IMR-90 (cell line): ENCODE data around the gene ANXA7. TPM values are rescaled to one million over a fixed set of nuclear protein-coding genes. Genes with fewer than 3 reads are reported as not detected.
A peak's percentile ranks its signal among the peaks of the same experiment; 100 is the strongest.

ENCODE experiments used
- ATAC-seq: fragments of 200-7000 bp; cut with Tn5 transposase; 2 replicates; pipeline ENCODE4 v1.9.1; 2020; ENCODE audit warnings: low read depth, mild to moderate bottlenecking, moderate library complexity
- BruUV-seq: library from RNA; stranded (reverse); fragments of 400-500 nt; replicated peaks from 2 replicates; lab custom pipeline; 2021; lab: Mats Ljungman, UMichigan
- CTCF ChIA-PET: fragments of 300-600 bp; formaldehyde crosslinking; extraction: SDS; loops from one replicate; lab custom pipeline; 2021; ENCODE audit warnings: antibody characterized with exemption; lab: Yijun Ruan, JAX
- POLR2A ChIA-PET: fragments of 300-600 bp; sonication (Branson Sonifier 250); formaldehyde crosslinking; loops from one replicate; lab custom pipeline; 2022; ENCODE audit warnings: antibody characterized with exemption; ENCODE audit not compliant: unreplicated experiment; lab: Charles Lee
- DNase-seq: peaks from one replicate; pipeline ENCODE4 v3.0.0; 2013
- H2AFZ ChIP-seq: replicated peaks from 2 replicates; pipeline ENCODE3; 2013; ENCODE audit warnings: low read length, mild to moderate bottlenecking; ENCODE audit not compliant: poor library complexity
- H2AK5ac ChIP-seq: 2 replicates; pipeline ENCODE4 v1.6.1; 2013; ENCODE audit warnings: low read depth, low read length, inconsistent platforms
- H2AK9ac ChIP-seq: replicated peaks from 2 replicates; pipeline ENCODE3; 2013; ENCODE audit warnings: mild to moderate bottlenecking, low read depth, low read length, moderate library complexity; ENCODE audit not compliant: poor library complexity
- H2BK120ac ChIP-seq: 2 replicates; pipeline ENCODE4 v1.6.1; 2013; ENCODE audit warnings: low read depth, low read length, inconsistent platforms
- H2BK15ac ChIP-seq: 3 replicates; pipeline ENCODE4 v1.6.1; 2013; ENCODE audit warnings: low read depth, low read length, inconsistent platforms
- H2BK20ac ChIP-seq: 2 replicates; pipeline ENCODE4 v1.6.1; 2013; ENCODE audit warnings: low read depth, mild to moderate bottlenecking, inconsistent platforms, low read length, moderate library complexity
- H2BK5ac ChIP-seq: 2 replicates; pipeline ENCODE4 v1.6.1; 2013; ENCODE audit warnings: mild to moderate bottlenecking, low read depth, low read length, inconsistent platforms; ENCODE audit not compliant: poor library complexity, severe bottlenecking
- H3K14ac ChIP-seq: replicated peaks from 2 replicates; pipeline ENCODE4 v1.6.1; 2013; ENCODE audit warnings: low read depth, low read length, inconsistent platforms
- H3K18ac ChIP-seq: 2 replicates; pipeline ENCODE4 v1.6.1; 2013; ENCODE audit warnings: low read depth, low read length, control low read depth
- H3K23ac ChIP-seq: 2 replicates; pipeline ENCODE4 v1.6.1; 2013; ENCODE audit warnings: low read depth, low read length, inconsistent platforms
- H3K27ac ChIP-seq: 2 replicates; pipeline ENCODE4 v1.5.1; 2013; ENCODE audit warnings: mild to moderate bottlenecking, control low read depth, low read length; ENCODE audit not compliant: insufficient read depth
- H3K27me3 ChIP-seq: 2 replicates; pipeline ENCODE4 v1.6.1; 2013; ENCODE audit warnings: low read length; ENCODE audit not compliant: control insufficient read depth, insufficient read depth
- H3K36me3 ChIP-seq: 2 replicates; pipeline ENCODE4 v1.6.1; 2013; ENCODE audit warnings: low read length, mixed read lengths; ENCODE audit not compliant: control insufficient read depth, insufficient read depth
- H3K4ac ChIP-seq: 2 replicates; pipeline ENCODE4 v1.6.1; 2013; ENCODE audit warnings: low read depth, low read length, inconsistent platforms
- H3K4me1 ChIP-seq: 2 replicates; pipeline ENCODE4 v1.6.1; 2013; ENCODE audit warnings: low read length, mixed read lengths; ENCODE audit not compliant: control insufficient read depth, insufficient read depth
- H3K4me2 ChIP-seq: 2 replicates; pipeline ENCODE4 v1.6.1; 2013; ENCODE audit warnings: low read depth, mild to moderate bottlenecking, control low read depth, low read length, moderate library complexity
- H3K4me3 ChIP-seq: 2 replicates; pipeline ENCODE4 v1.5.1; 2013; ENCODE audit warnings: low read depth, mild to moderate bottlenecking, control low read depth, low read length, moderate library complexity; ENCODE audit not compliant: insufficient read depth
- H3K56ac ChIP-seq: 2 replicates; pipeline ENCODE4 v1.6.1; 2013; ENCODE audit warnings: low read length, inconsistent platforms; ENCODE audit not compliant: insufficient read depth; ENCODE audit errors: extremely low read depth
- H3K79me1 ChIP-seq, 2 experiments: 2 replicates each; pipeline ENCODE4 v1.6.1; 2013; ENCODE audit warnings: low read length in 2 of 2, inconsistent platforms in 1 of 2, low read depth in 1 of 2
- H3K9ac ChIP-seq: 2 replicates; pipeline ENCODE4 v1.6.1; 2013; ENCODE audit warnings: low read depth, low read length, control low read depth
- H3K9me1 ChIP-seq: 2 replicates; pipeline ENCODE4 v1.6.1; 2013; ENCODE audit warnings: low read length, inconsistent platforms; ENCODE audit not compliant: insufficient read depth
- H3K9me3 ChIP-seq: 2 replicates; pipeline ENCODE4 v1.6.1; 2013; ENCODE audit warnings: low read length; ENCODE audit not compliant: control insufficient read depth, insufficient read depth
- H4K20me1 ChIP-seq: 2 replicates; pipeline ENCODE4 v1.6.1; 2013; ENCODE audit warnings: low read length, inconsistent platforms; ENCODE audit not compliant: insufficient read depth
- H4K5ac ChIP-seq: 2 replicates; pipeline ENCODE4 v1.6.1; 2013; ENCODE audit warnings: mild to moderate bottlenecking, low read depth, low read length, control low read depth
- H4K8ac ChIP-seq, 2 experiments: 2 replicates each; pipeline ENCODE4 v1.6.1; 2013; ENCODE audit warnings: low read depth in 2 of 2, low read length in 2 of 2, control low read depth in 1 of 2, inconsistent platforms in 1 of 2
- H4K91ac ChIP-seq: 2 replicates; pipeline ENCODE4 v1.6.1; 2013; ENCODE audit warnings: low read depth, low read length, inconsistent platforms; ENCODE audit not compliant: insufficient read depth
- BHLHE40 ChIP-seq: fragments of 150-350 bp; IDR thresholded peaks from 2 replicates; pipeline ENCODE4 v1.6.1; 2016; ENCODE audit warnings: mild to moderate bottlenecking, low read depth, low read length
- FOS ChIP-seq: fragments of 150-350 bp; IDR thresholded peaks from 2 replicates; pipeline ENCODE4 v1.6.1; 2016; ENCODE audit warnings: low read depth, low read length
- MAFK ChIP-seq: IDR thresholded peaks from 2 replicates; pipeline ENCODE4 v1.6.1; 2012; ENCODE audit warnings: low read depth, low read length, improper control_type of control experiment
- MXI1 ChIP-seq: IDR thresholded peaks from 2 replicates; pipeline ENCODE4 v1.6.1; 2012; ENCODE audit warnings: low read depth, mild to moderate bottlenecking, low read length, moderate library complexity, borderline replicate concordance
- NFE2L2 ChIP-seq: fragments of 150-350 bp; IDR thresholded peaks from 2 replicates; pipeline ENCODE4 v1.6.1; 2016; ENCODE audit warnings: low read depth, mild to moderate bottlenecking, low read length
- POLR2A ChIP-seq: IDR thresholded peaks from 2 replicates; pipeline ENCODE4 v1.6.1; 2012; ENCODE audit warnings: mild to moderate bottlenecking, low read depth, low read length
- RCOR1 ChIP-seq: IDR thresholded peaks from 2 replicates; pipeline ENCODE4 v1.6.1; 2012; ENCODE audit warnings: mild to moderate bottlenecking, low read length, improper control_type of control experiment; ENCODE audit not compliant: insufficient replicate concordance
- RFX5 ChIP-seq: IDR thresholded peaks from 2 replicates; pipeline ENCODE4 v1.8.0; 2012; ENCODE audit warnings: low read depth, mild to moderate bottlenecking, low read length, moderate library complexity
- SMC3 ChIP-seq: fragments of 150-350 bp; IDR thresholded peaks from 2 replicates; pipeline ENCODE4 v1.6.1; 2016; ENCODE audit warnings: low read depth, mild to moderate bottlenecking, antibody characterized with exemption, low read length, moderate library complexity
- WGBS, 2 experiments: methylation state at CpG; one replicate each; pipeline versions ENCODE4 v1.1.5 to v1.1.7; 2013; ENCODE audit warnings: missing lambda C conversion rate in 2 of 2; ENCODE audit not compliant: insufficient read length in 1 of 2; ENCODE audit errors: extremely low coverage in 2 of 2; 5-methylcytosine and 5-hydroxymethylcytosine counted together
- dilution Hi-C: fragments of 300-500 bp; cut with HindIII; formaldehyde crosslinking; loops from one replicate; pipeline ENCODE4 v1.14.3; 2018; ENCODE audit warnings: low sequenced_read_pairs; ENCODE audit not compliant: unreplicated experiment
- in situ Hi-C: fragments of 300-500 bp; cut with MboI; formaldehyde crosslinking; loops from 3 replicates; pipeline ENCODE4 v1.14.3; 2019; ENCODE audit warnings: low sequenced_read_pairs, inconsistent platforms, mixed read lengths
- intact Hi-C: fragments of 100-400 bp; cut with micrococcal nuclease; formaldehyde crosslinking; loops from 2 replicates; pipeline ENCODE4 v1.10.0; 2022
- polyA plus RNA-seq, 3 experiments: library from polyadenylated mRNA; depleted of rRNA; stranded (reverse); fragments of >200 nt; gene quantifications; 2 replicates each; pipeline ENCODE4 v1.2.3, GENCODE V29; 2012; ENCODE audit warnings: low replicate concordance in 1 of 3
- total RNA-seq: library from RNA; depleted of rRNA; stranded (reverse); fragments of >200 nt; gene quantifications from 2 replicates; pipeline ENCODE4 v1.2.3, GENCODE V29; 2012
- TF ChIP-seq, protein P1 (sequence below): fragments of 150-350 bp; IDR thresholded peaks from 2 replicates; pipeline ENCODE4 v1.6.1; 2017; ENCODE audit warnings: mild to moderate bottlenecking, antibody characterized with exemption, low read length, low read depth
- TF ChIP-seq, protein P2 (sequence below): fragments of 150-350 bp; IDR thresholded peaks from 2 replicates; pipeline ENCODE4 v1.6.1; 2016; ENCODE audit warnings: low read depth, mild to moderate bottlenecking, low read length, moderate library complexity, borderline replicate concordance
- TF ChIP-seq, protein P3 (sequence below): conservative IDR thresholded peaks from 2 replicates; pipeline ENCODE4 v1.5.1; 2012; ENCODE audit warnings: mild to moderate bottlenecking, low read depth, low read length, improper control_type of control experiment

Gene ANXA7
- total and polyA plus RNA-seq, 2 of the 4 experiments (the other 2 are of a cell fraction): 77.4 to 120 TPM

DNA sequence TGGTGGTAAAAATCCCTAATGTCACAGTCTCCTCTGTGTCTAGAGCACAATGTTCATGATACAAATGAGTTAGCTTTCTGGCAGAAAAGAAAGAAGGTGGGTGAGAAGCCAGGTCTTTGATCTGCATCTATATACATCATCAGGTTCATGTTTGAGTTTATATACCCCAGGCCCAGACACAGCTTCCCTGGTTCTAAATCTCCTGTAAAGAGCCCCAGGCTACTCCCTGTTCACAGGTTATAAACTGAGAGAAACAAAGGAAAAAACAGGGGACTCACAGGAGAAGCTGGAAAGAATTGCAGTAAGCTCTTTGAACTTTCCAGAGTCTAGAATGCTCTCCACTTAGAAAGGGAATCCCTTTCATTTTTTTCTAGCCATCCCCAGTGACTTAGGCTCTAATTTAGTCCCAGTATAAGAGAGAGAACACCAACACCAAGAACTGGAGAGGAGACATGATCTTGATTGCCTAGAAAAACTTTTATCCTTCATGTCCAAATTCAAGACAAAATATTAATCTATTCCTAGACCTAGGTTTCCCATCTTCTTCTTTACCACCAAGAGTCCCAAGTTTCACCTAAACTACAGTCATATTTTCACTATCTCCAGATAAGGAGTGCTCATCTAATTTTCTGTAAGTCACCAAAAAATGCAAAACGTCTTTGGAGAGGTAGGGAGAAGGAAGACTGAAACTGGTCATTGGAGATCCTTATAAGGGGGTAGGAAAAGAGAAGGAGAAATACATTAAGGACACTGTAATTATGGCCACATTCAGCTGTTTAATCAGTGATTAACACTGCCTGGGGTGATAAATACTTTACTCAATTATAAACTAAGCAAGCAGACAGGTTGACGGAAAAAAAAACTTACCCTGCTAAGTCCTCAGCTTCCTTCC is 19.0 kb upstream of the ANXA7 start:
- WGBS, 2 experiments: no CpG with 5 or more reads among the region's 2 CpGs
- no peak overlapping the region for H2AK5ac ChIP-seq
- no peak overlapping the region for H4K5ac ChIP-seq
- H3K4ac ChIP-seq: no peak overlapping the region
- no peak overlapping the region for H3K4me3 ChIP-seq
- H3K9ac ChIP-seq: no peak overlapping the region
- CTCF ChIA-PET: no interaction called here
- in situ Hi-C loops: no loop called here
- H2AFZ ChIP-seq: no peak overlapping the region
- H3K27me3 ChIP-seq: no peaks in the 10 kb centered on the region
- H4K8ac ChIP-seq: no peak overlapping the region
- peaks cover 15% of the 10 kb centered on the region for H3K36me3 ChIP-seq
- H2AK9ac ChIP-seq: no peak overlapping the region
- no peak overlapping the region for H3K56ac ChIP-seq
- H3K9me1 ChIP-seq: peaks cover 2% of the 10 kb centered on the region; the same call in 1 of the 2 replicates
- H3K79me1 ChIP-seq: peaks cover 2 to 5% of the 10 kb centered on the region in 2 experiments; a peak in 3 of 4 replicates
- DNase-seq: no peak
- no peak overlapping the region for H2BK15ac ChIP-seq
- no peak overlapping the region for H2BK5ac ChIP-seq
- no peak overlapping the region for H3K27ac ChIP-seq
- dilution Hi-C loops: no loop called here
- no peaks in the 10 kb centered on the region for H3K4me1 ChIP-seq
- no peak for ATAC-seq
- H2BK20ac ChIP-seq: no peak overlapping the region
- BruUV-seq: no TSS peak
- H3K23ac ChIP-seq: 0 out of 2 replicates have a peak overlapping the region, but pooled peaks have one; percentile 15
- H3K4me2 ChIP-seq: no peak overlapping the region
- no peak overlapping the region for H2BK120ac ChIP-seq
- POLR2A ChIA-PET: no interaction called here
- H3K14ac ChIP-seq: no peak overlapping the region
- H4K20me1 ChIP-seq: no peaks in the 10 kb centered on the region
- H3K18ac ChIP-seq: no peak overlapping the region
- intact Hi-C loops: no loop called here
- TF ChIP-seq, protein P1, sequence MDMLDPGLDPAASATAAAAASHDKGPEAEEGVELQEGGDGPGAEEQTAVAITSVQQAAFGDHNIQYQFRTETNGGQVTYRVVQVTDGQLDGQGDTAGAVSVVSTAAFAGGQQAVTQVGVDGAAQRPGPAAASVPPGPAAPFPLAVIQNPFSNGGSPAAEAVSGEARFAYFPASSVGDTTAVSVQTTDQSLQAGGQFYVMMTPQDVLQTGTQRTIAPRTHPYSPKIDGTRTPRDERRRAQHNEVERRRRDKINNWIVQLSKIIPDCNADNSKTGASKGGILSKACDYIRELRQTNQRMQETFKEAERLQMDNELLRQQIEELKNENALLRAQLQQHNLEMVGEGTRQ: no peak
- TF ChIP-seq POLR2A (no peak), SMC3 (no peak), MXI1 (no peak), BHLHE40 (no peak), RFX5 (no peak), FOS (no peak), MAFK (no peak), RCOR1 (no peak), NFE2L2 (no peak)
- TF ChIP-seq, protein P2, sequence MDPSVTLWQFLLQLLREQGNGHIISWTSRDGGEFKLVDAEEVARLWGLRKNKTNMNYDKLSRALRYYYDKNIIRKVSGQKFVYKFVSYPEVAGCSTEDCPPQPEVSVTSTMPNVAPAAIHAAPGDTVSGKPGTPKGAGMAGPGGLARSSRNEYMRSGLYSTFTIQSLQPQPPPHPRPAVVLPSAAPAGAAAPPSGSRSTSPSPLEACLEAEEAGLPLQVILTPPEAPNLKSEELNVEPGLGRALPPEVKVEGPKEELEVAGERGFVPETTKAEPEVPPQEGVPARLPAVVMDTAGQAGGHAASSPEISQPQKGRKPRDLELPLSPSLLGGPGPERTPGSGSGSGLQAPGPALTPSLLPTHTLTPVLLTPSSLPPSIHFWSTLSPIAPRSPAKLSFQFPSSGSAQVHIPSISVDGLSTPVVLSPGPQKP: no peak
- TF ChIP-seq, protein P3, sequence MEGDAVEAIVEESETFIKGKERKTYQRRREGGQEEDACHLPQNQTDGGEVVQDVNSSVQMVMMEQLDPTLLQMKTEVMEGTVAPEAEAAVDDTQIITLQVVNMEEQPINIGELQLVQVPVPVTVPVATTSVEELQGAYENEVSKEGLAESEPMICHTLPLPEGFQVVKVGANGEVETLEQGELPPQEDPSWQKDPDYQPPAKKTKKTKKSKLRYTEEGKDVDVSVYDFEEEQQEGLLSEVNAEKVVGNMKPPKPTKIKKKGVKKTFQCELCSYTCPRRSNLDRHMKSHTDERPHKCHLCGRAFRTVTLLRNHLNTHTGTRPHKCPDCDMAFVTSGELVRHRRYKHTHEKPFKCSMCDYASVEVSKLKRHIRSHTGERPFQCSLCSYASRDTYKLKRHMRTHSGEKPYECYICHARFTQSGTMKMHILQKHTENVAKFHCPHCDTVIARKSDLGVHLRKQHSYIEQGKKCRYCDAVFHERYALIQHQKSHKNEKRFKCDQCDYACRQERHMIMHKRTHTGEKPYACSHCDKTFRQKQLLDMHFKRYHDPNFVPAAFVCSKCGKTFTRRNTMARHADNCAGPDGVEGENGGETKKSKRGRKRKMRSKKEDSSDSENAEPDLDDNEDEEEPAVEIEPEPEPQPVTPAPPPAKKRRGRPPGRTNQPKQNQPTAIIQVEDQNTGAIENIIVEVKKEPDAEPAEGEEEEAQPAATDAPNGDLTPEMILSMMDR: no peak
- H4K91ac ChIP-seq: no peak overlapping the region
- H3K9me3 ChIP-seq: no peaks in the 10 kb centered on the region
